Measurements from ENCODE around the gene SLC1A2. TPM values are rescaled to one million over a fixed set of nuclear protein-coding genes. Genes with fewer than 3 reads are reported as not detected.

SLC1A2 gene
- total RNA-seq, 1 donor from 2014 or later: 0.41 TPM

DNA sequence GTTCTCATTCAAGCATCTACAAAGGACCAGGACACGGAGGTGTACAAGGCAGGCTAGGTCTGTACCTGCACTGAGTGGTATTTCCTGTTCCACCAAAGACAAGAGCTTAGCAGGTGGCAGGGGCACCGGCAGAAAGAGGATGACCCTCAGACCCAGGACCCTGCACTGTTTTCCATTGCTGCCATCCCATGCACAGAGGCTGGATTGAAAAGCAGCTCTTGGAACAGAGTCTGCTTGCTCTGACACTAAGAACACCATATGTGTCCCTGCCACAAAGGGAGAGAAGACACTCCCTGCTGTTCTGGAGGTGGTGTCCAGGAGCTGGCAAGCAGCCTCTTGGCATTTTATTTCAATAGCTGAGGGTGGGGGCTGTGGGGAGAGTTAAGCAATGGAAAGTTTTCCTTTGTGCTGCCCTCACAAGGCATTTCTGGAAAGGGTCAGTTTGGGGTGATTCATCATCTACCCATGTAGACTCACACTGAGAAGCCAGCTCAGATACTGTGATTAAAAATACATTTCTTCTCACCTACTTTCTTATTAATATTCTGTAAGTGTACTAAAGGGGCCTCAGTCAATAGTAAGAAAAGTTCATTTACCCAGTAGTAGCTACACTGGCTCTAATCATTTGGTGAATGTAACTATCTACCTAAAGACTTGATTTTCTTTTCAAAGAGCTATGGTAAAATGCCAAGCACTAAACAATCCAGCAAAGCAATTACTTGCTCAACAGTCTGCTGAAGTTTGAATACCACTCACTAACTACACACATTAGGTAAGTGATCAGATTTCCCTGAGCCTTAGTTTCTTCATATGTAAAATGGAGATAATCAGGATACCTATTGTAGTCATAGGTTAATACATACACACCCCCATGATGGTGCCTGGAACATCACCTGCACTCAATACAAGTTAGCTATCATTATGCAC lies 55.2 kb downstream of the SLC1A2 start:
- no peak overlapping the region for H3K4me3 Mint-ChIP-seq (ENCODE audit: unreplicated experiment)
- H3K27me3 Mint-ChIP-seq (ENCODE audit: unreplicated experiment): peaks cover 3% of the 10 kb centered on the region
- no peaks in the 10 kb centered on the region for H3K9me3 Mint-ChIP-seq (ENCODE audit: unreplicated experiment)
- H3K4me1 Mint-ChIP-seq (ENCODE audit: unreplicated experiment): no peaks in the 10 kb centered on the region
- no peak for TF ChIP-seq CTCF (IDR thresholded peaks at IDR 0.05; ENCODE audit: unreplicated experiment)
- H3K27ac Mint-ChIP-seq (ENCODE audit: unreplicated experiment): no peak overlapping the region
- H3K36me3 Mint-ChIP-seq (ENCODE audit: low read depth, unreplicated experiment): no peaks in the 10 kb centered on the region
- no peak for DNase-seq (ENCODE audit: low spot score)

DNA sequence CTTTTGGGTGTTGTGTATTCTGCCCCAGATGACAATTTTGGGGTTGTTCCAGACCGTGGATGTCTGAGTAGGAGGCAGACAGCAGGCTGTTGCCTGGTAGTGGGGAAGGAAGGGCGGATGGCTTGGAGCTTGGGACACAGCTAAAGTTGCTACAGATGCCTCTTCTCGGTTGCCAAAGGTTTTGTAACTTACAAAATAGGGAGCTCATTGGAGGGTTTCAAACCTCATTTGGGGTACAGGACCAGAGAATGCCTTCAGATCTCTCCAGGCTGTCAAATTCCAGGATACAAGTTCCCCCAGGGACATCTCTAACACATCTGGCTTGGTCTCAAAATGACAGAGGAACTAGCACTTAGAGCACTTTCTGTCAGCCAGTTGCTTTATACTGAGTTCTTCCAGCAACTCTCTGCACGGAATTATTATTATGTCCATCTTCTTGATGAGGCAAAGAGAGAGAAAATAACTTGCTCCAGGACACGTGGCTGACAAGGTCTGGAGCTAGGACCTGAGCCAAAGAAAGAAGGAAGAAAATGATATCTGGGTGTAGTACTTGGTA lies 56.0 kb downstream of the SLC1A2 start:
- DNase-seq (ENCODE audit: low spot score): no peak
- TF ChIP-seq CTCF (IDR thresholded peaks at IDR 0.05; ENCODE audit: unreplicated experiment): no peak
- Mint-ChIP-seq H3K27ac (ENCODE audit: unreplicated experiment) (no peak overlapping the region), H3K4me3 (ENCODE audit: unreplicated experiment) (no peak overlapping the region), H3K36me3 (ENCODE audit: low read depth, unreplicated experiment) (no peaks in the 10 kb centered on the region), H3K9me3 (ENCODE audit: unreplicated experiment) (no peaks in the 10 kb centered on the region), H3K27me3 (ENCODE audit: unreplicated experiment) (peaks cover 3% of the 10 kb centered on the region), H3K4me1 (ENCODE audit: unreplicated experiment) (no peaks in the 10 kb centered on the region)

- no peaks in the 10 kb centered on the region for H3K9me3 Mint-ChIP-seq (ENCODE audit: unreplicated experiment)
Observed at GRCh38 chr11:35362521-35362980, 56.8 kb downstream of the SLC1A2 start.

DNA sequence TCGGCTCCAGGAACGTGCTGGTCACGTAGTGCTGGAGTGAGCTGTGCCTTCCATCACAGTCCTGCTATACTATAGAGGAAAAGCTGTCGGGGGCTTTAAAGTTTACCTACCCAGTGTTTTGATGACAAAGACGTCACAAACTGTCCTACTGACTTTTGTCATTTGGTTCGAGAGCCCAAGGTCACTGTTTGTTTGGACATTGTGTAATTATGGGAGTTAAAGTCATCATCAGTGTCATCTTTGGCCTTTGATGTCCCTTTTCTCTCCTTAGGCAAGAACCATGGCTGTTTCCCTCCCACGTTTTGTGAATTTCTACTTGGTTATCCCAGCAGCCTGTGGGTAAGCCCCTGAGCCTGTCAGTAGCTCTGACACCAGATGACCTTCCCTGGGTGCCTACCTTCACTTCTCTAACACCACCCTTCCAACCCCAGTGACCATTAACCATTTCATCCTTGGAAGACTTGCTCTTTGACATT lies 59.3 kb downstream of the SLC1A2 start:
- no peaks in the 10 kb centered on the region for H3K4me1 Mint-ChIP-seq (ENCODE audit: unreplicated experiment)
- no peak for TF ChIP-seq CTCF (IDR thresholded peaks at IDR 0.05; ENCODE audit: unreplicated experiment)
- H3K36me3 Mint-ChIP-seq (ENCODE audit: low read depth, unreplicated experiment): no peaks in the 10 kb centered on the region
- no peaks in the 10 kb centered on the region for H3K27me3 Mint-ChIP-seq (ENCODE audit: unreplicated experiment)
- no peak for DNase-seq (ENCODE audit: low spot score)
- no peak overlapping the region for H3K4me3 Mint-ChIP-seq (ENCODE audit: unreplicated experiment)
- no peaks in the 10 kb centered on the region for H3K9me3 Mint-ChIP-seq (ENCODE audit: unreplicated experiment)
- no peak overlapping the region for H3K27ac Mint-ChIP-seq (ENCODE audit: unreplicated experiment)

More at GRCh38 chr11:35362521-35362980, 56.8 kb downstream of the SLC1A2 start:
- no peak overlapping the region for H3K4me3 Mint-ChIP-seq (ENCODE audit: unreplicated experiment)
- DNase-seq (ENCODE audit: low spot score): no peak
- TF ChIP-seq CTCF (IDR thresholded peaks at IDR 0.05; ENCODE audit: unreplicated experiment): no peak
- no peak overlapping the region for H3K27ac Mint-ChIP-seq (ENCODE audit: unreplicated experiment)
- H3K36me3 Mint-ChIP-seq (ENCODE audit: low read depth, unreplicated experiment): no peaks in the 10 kb centered on the region
- H3K4me1 Mint-ChIP-seq (ENCODE audit: unreplicated experiment): no peaks in the 10 kb centered on the region
- H3K27me3 Mint-ChIP-seq (ENCODE audit: unreplicated experiment): peaks cover 3% of the 10 kb centered on the region
